ENCODE data around the gene INTS7. TPM values are rescaled to one million over a fixed set of nuclear protein-coding genes. Genes with fewer than 3 reads are reported as not detected.

Gene INTS7
- total and polyA plus RNA-seq, 9 of the 15 experiments (the other 6 are each of a cell fraction or from before 2014, with no cell fraction given): 27.3 to 68.4 (median 40.4) TPM

- TF ChIP-seq ZNF609 (CRISPR knock-in tag; IDR thresholded peaks at IDR 0.05; ENCODE audit: borderline replicate concordance) (no peak), HMG20A (CRISPR knock-in tag; conservative IDR thresholded peaks at IDR 0.05) (no peak), KLF16 (IDR thresholded peaks at IDR 0.05) (no peak)
- TF ChIP-seq, protein P1, sequence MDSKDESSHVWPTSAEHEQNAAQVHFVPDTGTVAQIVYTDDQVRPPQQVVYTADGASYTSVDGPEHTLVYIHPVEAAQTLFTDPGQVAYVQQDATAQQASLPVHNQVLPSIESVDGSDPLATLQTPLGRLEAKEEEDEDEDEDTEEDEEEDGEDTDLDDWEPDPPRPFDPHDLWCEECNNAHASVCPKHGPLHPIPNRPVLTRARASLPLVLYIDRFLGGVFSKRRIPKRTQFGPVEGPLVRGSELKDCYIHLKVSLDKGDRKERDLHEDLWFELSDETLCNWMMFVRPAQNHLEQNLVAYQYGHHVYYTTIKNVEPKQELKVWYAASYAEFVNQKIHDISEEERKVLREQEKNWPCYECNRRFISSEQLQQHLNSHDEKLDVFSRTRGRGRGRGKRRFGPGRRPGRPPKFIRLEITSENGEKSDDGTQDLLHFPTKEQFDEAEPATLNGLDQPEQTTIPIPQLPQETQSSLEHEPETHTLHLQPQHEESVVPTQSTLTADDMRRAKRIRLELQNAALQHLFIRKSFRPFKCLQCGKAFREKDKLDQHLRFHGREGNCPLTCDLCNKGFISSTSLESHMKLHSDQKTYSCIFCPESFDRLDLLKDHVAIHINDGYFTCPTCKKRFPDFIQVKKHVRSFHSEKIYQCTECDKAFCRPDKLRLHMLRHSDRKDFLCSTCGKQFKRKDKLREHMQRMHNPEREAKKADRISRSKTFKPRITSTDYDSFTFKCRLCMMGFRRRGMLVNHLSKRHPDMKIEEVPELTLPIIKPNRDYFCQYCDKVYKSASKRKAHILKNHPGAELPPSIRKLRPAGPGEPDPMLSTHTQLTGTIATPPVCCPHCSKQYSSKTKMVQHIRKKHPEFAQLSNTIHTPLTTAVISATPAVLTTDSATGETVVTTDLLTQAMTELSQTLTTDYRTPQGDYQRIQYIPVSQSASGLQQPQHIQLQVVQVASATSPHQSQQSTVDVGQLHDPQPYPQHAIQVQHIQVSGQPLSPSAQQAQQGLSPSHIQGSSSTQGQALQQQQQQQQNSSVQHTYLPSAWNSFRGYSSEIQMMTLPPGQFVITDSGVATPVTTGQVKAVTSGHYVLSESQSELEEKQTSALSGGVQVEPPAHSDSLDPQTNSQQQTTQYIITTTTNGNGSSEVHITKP (IDR thresholded peaks at IDR 0.05; ENCODE audit: partially characterized antibody): no peak
Measured at GRCh38 chr1:211893260-211893659, 142.1 kb downstream of the INTS7 start (continued).

Measured in K562 (cell line).